ENCODE measurements around the gene ESCO1. TPM values are rescaled to one million over a fixed set of nuclear protein-coding genes. Genes with fewer than 3 reads are reported as not detected.

ESCO1 gene
- total and polyA plus RNA-seq, 2 of the 13 experiments (the other 11 are each of a cell fraction or from before 2014, with no cell fraction given): 6.3 to 19.4 TPM

- TF ChIP-seq HBP1 (CRISPR knock-in tag; IDR thresholded peaks at IDR 0.05; ENCODE audit: low read depth): peak; percentile 99
- TF ChIP-seq PAF1 (CRISPR knock-in tag; IDR thresholded peaks at IDR 0.05): no peak
- no peak; the same call in 1 of the 2 replicates for TF ChIP-seq SOX13 (IDR thresholded peaks at IDR 0.05)
- peak in 1 of 2 experiments; percentile 78; a peak in 2 of 4 replicates for TF ChIP-seq SOX13 (CRISPR knock-in tag; conservative IDR thresholded peaks at IDR 0.05 in 1 of 2, IDR thresholded peaks at IDR 0.05 in 1 of 2)
- peak; percentile 88 for TF ChIP-seq ZNF543 (CRISPR knock-in tag; IDR thresholded peaks at IDR 0.05)
- TF ChIP-seq ZBTB7B (CRISPR knock-in tag; IDR thresholded peaks at IDR 0.05): peak; percentile 73; the same call in 1 of the 2 replicates
- peak; percentile 83 for TF ChIP-seq PRDM15 (CRISPR knock-in tag; IDR thresholded peaks at IDR 0.05)
- TF ChIP-seq MYNN (CRISPR knock-in tag; IDR thresholded peaks at IDR 0.05; ENCODE audit: low read depth): no peak
- TF ChIP-seq FOXP1 (IDR thresholded peaks at IDR 0.05): no peak
- TF ChIP-seq FOXP1 (CRISPR knock-in tag; IDR thresholded peaks at IDR 0.05): 0 out of 2 replicates have a peak, but pooled peaks have one; percentile 40
- peak; percentile 72 for TF ChIP-seq GATAD2A (CRISPR knock-in tag; IDR thresholded peaks at IDR 0.05)
- TF ChIP-seq ZNF749 (CRISPR knock-in tag; IDR thresholded peaks at IDR 0.05; ENCODE audit: borderline replicate concordance): peak; percentile 83; the same call in 1 of the 2 replicates
- TF ChIP-seq FOSL1 (CRISPR knock-in tag; IDR thresholded peaks at IDR 0.05; ENCODE audit: borderline replicate concordance): peak; percentile 51; the same call in 1 of the 2 replicates
- peak; percentile 93 for TF ChIP-seq POLR2G (IDR thresholded peaks at IDR 0.05; ENCODE audit: low read depth, low read length)
- TF ChIP-seq AHR (CRISPR knock-in tag; IDR thresholded peaks at IDR 0.05): peak; percentile 92
Observed at GRCh38 chr18:21612125-21613039, 11.9 kb upstream of the ESCO1 start, which contains the start of gene SNRPD1 (continued).
